Endothelial cell (in vitro differentiated cells): Measurements from ENCODE around the gene BCAT1. TPM values are rescaled to one million over a fixed set of nuclear protein-coding genes. Genes with fewer than 3 reads are reported as not detected.

ENCODE experiments used
- DNase-seq: peaks from one replicate; pipeline ENCODE4 v3.0.0; 2021; ENCODE audit warnings: low spot score
- H3K27ac Mint-ChIP-seq: one replicate; pipeline ENCODE4 v1.8.0; 2021; ENCODE audit warnings: mixed read lengths, inconsistent platforms; ENCODE audit not compliant: unreplicated experiment
- H3K27me3 Mint-ChIP-seq: one replicate; pipeline ENCODE4 v1.8.0; 2021; ENCODE audit warnings: mild to moderate bottlenecking, moderate library complexity, mixed read lengths, inconsistent platforms; ENCODE audit not compliant: unreplicated experiment
- H3K36me3 Mint-ChIP-seq: one replicate; pipeline ENCODE4 v1.8.0; 2021; ENCODE audit warnings: mild to moderate bottlenecking, low read depth, mixed read lengths, inconsistent platforms; ENCODE audit not compliant: unreplicated experiment
- H3K4me1 Mint-ChIP-seq: one replicate; pipeline ENCODE4 v1.8.0; 2021; ENCODE audit warnings: mild to moderate bottlenecking, mixed read lengths, inconsistent platforms; ENCODE audit not compliant: unreplicated experiment
- H3K4me3 Mint-ChIP-seq: one replicate; pipeline ENCODE4 v1.8.0; 2021; ENCODE audit warnings: mild to moderate bottlenecking, mixed read lengths, inconsistent platforms; ENCODE audit not compliant: unreplicated experiment
- H3K9me3 Mint-ChIP-seq: one replicate; pipeline ENCODE4 v1.8.0; 2021; ENCODE audit warnings: mixed read lengths, inconsistent platforms; ENCODE audit not compliant: unreplicated experiment
- total RNA-seq: library from RNA; stranded (reverse); fragmentation: NEBNext Ultra II Directional; extraction: Animal tissue kit (Norgen Biotek cat#: 25700); gene quantifications from one replicate; pipeline ENCODE4 v1.2.1, GENCODE V29; 2021; ENCODE audit not compliant: unreplicated experiment
- TF ChIP-seq, protein P1 (sequence below): fragments of 200-600 bp; sonication (generic); IDR thresholded peaks from one replicate; pipeline ENCODE4 v1.5.0; 2021; ENCODE audit warnings: antibody characterized with exemption; ENCODE audit not compliant: unreplicated experiment

The BCAT1 gene
- total RNA-seq, 1 donor from 2014 or later = 110 TPM

DNA sequence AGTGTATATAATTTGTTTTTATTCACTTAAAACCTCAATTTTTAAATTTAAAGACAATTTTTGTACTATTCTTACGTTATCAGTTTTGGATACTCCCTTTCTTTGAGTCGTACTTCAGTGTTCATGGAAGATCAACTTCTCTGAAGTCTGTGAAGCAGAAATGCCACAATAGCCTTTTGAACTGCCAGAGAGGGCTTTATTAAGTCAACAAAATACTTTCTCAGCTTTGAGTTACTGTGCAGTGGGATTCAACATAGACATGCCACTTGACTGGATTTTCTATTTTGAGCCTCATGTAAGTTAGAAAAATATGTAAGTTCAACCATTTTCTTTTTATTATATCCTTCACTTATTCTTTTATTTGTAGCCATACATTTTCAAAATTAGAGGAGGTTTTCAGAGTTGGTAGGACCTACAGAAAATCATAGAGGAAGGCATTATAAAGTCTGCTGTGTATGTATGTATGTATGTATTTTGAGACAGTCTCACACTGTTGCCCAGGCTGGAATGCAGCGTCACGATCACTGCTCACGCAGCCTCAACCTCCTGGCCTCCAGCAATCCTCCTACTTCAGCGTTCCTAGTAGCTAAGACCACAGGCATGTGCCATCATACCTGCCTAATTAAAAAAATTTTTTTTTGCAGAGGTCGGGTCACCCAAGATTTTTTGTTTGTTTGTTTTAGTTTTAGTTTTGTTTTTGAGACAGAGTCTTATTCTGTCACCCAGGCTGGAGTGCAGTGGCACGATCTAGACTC lies 31.3 kb upstream of the BCAT1 start:
- Mint-ChIP-seq H3K36me3 (no peaks in the 10 kb centered on the region), H3K27ac (no peak overlapping the region), H3K27me3 (no peaks in the 10 kb centered on the region), H3K9me3 (peaks cover 5% of the 10 kb centered on the region), H3K4me1 (no peaks in the 10 kb centered on the region), H3K4me3 (no peak overlapping the region)
- TF ChIP-seq, protein P1, sequence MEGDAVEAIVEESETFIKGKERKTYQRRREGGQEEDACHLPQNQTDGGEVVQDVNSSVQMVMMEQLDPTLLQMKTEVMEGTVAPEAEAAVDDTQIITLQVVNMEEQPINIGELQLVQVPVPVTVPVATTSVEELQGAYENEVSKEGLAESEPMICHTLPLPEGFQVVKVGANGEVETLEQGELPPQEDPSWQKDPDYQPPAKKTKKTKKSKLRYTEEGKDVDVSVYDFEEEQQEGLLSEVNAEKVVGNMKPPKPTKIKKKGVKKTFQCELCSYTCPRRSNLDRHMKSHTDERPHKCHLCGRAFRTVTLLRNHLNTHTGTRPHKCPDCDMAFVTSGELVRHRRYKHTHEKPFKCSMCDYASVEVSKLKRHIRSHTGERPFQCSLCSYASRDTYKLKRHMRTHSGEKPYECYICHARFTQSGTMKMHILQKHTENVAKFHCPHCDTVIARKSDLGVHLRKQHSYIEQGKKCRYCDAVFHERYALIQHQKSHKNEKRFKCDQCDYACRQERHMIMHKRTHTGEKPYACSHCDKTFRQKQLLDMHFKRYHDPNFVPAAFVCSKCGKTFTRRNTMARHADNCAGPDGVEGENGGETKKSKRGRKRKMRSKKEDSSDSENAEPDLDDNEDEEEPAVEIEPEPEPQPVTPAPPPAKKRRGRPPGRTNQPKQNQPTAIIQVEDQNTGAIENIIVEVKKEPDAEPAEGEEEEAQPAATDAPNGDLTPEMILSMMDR = no peak
- no peak for DNase-seq

DNA sequence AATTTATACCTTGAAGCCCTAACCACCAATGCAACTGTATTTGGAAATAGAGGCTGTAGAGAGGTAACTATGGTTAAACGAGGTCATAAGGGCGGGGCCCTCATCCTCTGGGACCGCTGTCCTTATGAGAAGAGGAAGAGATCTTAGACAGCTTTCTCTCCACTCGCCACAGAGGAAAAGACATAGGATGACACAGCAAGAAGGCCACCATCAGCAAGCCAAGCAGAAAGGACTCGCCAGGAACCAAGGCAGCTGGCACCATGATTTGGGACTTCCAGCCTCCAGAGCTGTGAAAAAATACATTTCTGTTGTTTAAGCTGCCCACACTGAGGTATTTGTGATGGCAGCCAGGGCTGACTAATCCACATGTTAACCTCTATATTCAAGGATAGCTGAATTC lies 30.4 kb upstream of the BCAT1 start:
- H3K27ac Mint-ChIP-seq = no peak overlapping the region
- H3K9me3 Mint-ChIP-seq = peaks cover 5% of the 10 kb centered on the region
- H3K27me3 Mint-ChIP-seq = no peaks in the 10 kb centered on the region
- H3K4me3 Mint-ChIP-seq = no peak overlapping the region
- H3K4me1 Mint-ChIP-seq = no peaks in the 10 kb centered on the region
- H3K36me3 Mint-ChIP-seq = no peaks in the 10 kb centered on the region
- TF ChIP-seq, protein P1 = no peak
- DNase-seq = no peak

DNA sequence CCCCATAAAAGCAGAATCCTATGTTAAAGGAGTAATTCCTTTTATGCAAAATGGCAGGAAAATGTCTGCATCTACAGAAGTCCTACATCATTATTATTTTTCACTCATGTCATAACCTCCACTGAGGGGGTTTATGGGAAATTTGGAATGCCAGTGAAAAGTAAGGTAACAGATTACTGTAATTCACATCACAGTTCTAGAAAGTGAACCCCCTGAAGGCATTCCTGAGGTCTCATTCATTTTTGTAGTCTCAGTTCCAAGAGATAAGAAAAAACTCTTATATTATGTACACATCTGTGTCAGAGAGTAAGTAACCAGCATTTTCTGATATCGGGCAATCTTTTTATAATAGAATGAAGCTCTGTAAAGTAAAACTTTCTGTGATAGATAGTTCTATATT lies 28.8 kb upstream of the BCAT1 start:
- Mint-ChIP-seq H3K27ac (no peak overlapping the region), H3K27me3 (no peaks in the 10 kb centered on the region), H3K36me3 (no peaks in the 10 kb centered on the region), H3K9me3 (peaks cover 5% of the 10 kb centered on the region), H3K4me3 (no peak overlapping the region), H3K4me1 (no peaks in the 10 kb centered on the region)
- no peak for DNase-seq
- TF ChIP-seq, protein P1 = no peak

DNA sequence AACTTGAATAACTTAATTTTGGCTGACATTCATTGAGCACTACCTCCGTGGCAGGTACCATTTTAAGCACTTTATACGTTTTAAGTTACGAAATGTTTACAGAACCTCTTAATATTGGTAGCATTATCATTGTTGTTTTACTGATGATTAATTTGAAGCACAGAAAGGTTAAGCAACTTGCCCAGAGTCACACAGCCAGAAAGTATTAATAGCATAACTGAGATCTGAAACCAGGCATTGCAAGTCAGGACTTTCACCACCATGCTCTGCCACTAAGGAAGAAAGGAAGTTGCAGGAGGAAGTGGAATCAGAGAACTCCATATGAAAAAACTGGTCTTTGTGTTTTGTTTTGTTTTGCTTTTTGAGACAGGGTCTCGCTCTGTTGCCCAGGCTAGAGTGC lies 28.2 kb upstream of the BCAT1 start:
- H3K27me3 Mint-ChIP-seq = no peaks in the 10 kb centered on the region
- no peak overlapping the region for H3K27ac Mint-ChIP-seq
- H3K4me3 Mint-ChIP-seq = no peak overlapping the region
- DNase-seq = no peak
- TF ChIP-seq, protein P1 = no peak
- H3K4me1 Mint-ChIP-seq = no peaks in the 10 kb centered on the region
- no peaks in the 10 kb centered on the region for H3K9me3 Mint-ChIP-seq
- H3K36me3 Mint-ChIP-seq = no peaks in the 10 kb centered on the region

DNA sequence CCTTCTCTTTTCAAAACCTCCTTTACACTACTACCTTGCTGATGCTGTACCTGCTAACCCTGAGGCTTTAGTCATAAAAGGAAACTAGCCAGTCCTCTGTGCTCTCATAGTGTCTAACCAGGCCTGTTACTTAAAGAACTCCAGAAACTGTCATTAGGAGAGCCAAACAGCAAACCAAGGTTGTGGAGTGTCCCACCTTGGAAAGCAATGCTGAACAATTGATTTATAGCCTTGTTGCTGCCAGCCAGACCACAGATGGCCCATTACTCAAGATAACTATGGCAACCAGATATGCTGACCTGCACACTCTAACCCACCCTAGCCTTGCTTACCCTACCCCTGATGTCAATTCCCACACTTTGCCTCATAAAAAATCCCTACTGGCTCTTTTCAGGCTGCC lies 26.5 kb upstream of the BCAT1 start:
- TF ChIP-seq, protein P1 = no peak

More for the DNA sequence above, 26.5 kb upstream of the BCAT1 start:
- Mint-ChIP-seq H3K9me3 (no peaks in the 10 kb centered on the region), H3K4me1 (no peaks in the 10 kb centered on the region), H3K36me3 (no peaks in the 10 kb centered on the region), H3K27me3 (no peaks in the 10 kb centered on the region), H3K27ac (no peak overlapping the region), H3K4me3 (no peak overlapping the region)
- no peak for DNase-seq
